Keratinocyte (primary cell): ENCODE measurements around the gene DIP2B. TPM values are rescaled to one million over a fixed set of nuclear protein-coding genes. Genes with fewer than 3 reads are reported as not detected.

Experiments
- DNase-seq: peaks from one replicate; pipeline ENCODE4 v3.0.0-alpha.2; 2011; ENCODE audit warnings: low read depth, missing footprints, low spot score
- FAIRE-seq: peaks from 2 replicates; lab custom pipeline; 2011; peaks lifted over from hg19 to GRCh38; lab: Jason Lieb, UNC
- H2AFZ ChIP-seq: 2 replicates; pipeline ENCODE4 v1.6.0; 2012; ENCODE audit warnings: low read length, control low read depth, inconsistent platforms; ENCODE audit not compliant: control insufficient read depth
- H3K27ac ChIP-seq: 2 replicates; pipeline ENCODE4 v1.5.1; 2011; ENCODE audit warnings: low read length; ENCODE audit not compliant: control insufficient read depth, insufficient read depth
- H3K27me3 ChIP-seq: 3 replicates; pipeline ENCODE4 v1.6.0; 2011; ENCODE audit warnings: low read length; ENCODE audit not compliant: control insufficient read depth, insufficient read depth; ENCODE audit errors: extremely low read depth
- H3K36me3 ChIP-seq, 2 experiments: 2 replicates in 1 of 2; 3 replicates in 1 of 2; pipeline ENCODE4 v1.5.1; 2011; ENCODE audit warnings: low read length in 2 of 2, mild to moderate bottlenecking in 1 of 2; ENCODE audit not compliant: control insufficient read depth in 2 of 2, insufficient read depth in 2 of 2; ENCODE audit errors: extremely low read depth in 1 of 2
- H3K4me1 ChIP-seq: 3 replicates; pipeline ENCODE4 v1.5.1; 2011; ENCODE audit warnings: low read length; ENCODE audit not compliant: control insufficient read depth, insufficient read depth; ENCODE audit errors: extremely low read depth
- H3K4me2 ChIP-seq: 3 replicates; pipeline ENCODE4 v1.6.0; 2011; ENCODE audit warnings: low read depth, low read length; ENCODE audit not compliant: control insufficient read depth, insufficient read depth; ENCODE audit errors: extremely low read depth
- H3K4me3 ChIP-seq, 3 experiments: fragments of 200-600 bp in 1 of 3; sonication (generic) in 1 of 3; 2 replicates in 2 of 3; 3 replicates in 1 of 3; pipeline ENCODE4 v1.5.1; 2011 to 2016; ENCODE audit warnings: low read length in 3 of 3, mild to moderate bottlenecking in 3 of 3, control low read depth in 2 of 3, inconsistent platforms in 1 of 3, low read depth in 1 of 3, mixed read lengths in 1 of 3, mixed run types in 1 of 3, moderate library complexity in 1 of 3; ENCODE audit not compliant: control insufficient read depth in 2 of 3, insufficient read depth in 2 of 3; ENCODE audit errors: extremely low read depth in 1 of 3
- H3K79me2 ChIP-seq: 2 replicates; pipeline ENCODE4 v1.6.0; 2012; ENCODE audit warnings: low read length; ENCODE audit not compliant: control insufficient read depth, insufficient read depth
- H3K9ac ChIP-seq: 3 replicates; pipeline ENCODE4 v1.6.0; 2011; ENCODE audit warnings: low read length; ENCODE audit not compliant: control insufficient read depth, insufficient read depth; ENCODE audit errors: extremely low read depth
- H3K9me1 ChIP-seq: 3 replicates; pipeline ENCODE4 v1.6.0; 2011; ENCODE audit warnings: low read length; ENCODE audit not compliant: control insufficient read depth, insufficient read depth; ENCODE audit errors: extremely low read depth
- H3K9me3 ChIP-seq: 2 replicates; pipeline ENCODE4 v1.5.1; 2012; ENCODE audit warnings: low read depth, low read length; ENCODE audit not compliant: control insufficient read depth
- H4K20me1 ChIP-seq: 3 replicates; pipeline ENCODE4 v1.6.0; 2011; ENCODE audit warnings: low read length; ENCODE audit not compliant: control insufficient read depth, insufficient read depth; ENCODE audit errors: extremely low read depth
- EZH2 ChIP-seq: IDR thresholded peaks from one replicate; pipeline ENCODE4 v1.6.1; 2012; ENCODE audit warnings: inconsistent platforms, mild to moderate bottlenecking, low read length, moderate library complexity
- dilution Hi-C: fragments of 300-500 bp; cut with MboI; formaldehyde crosslinking; loops from one replicate; pipeline ENCODE4 v1.7.0; 2020; ENCODE audit warnings: low sequenced_read_pairs; ENCODE audit not compliant: extremely low pct_ligation_motif_present
- polyA plus RNA-seq, 5 experiments: library from polyadenylated mRNA; depleted of rRNA in 3 of 5; stranded (reverse) in 3 of 5; stranded (forward) in 1 of 5; unstranded in 1 of 5; fragments of >200 nt; gene quantifications; 1 replicate in 1 of 5; 2 replicates in 3 of 5; 3 replicates in 1 of 5; pipeline versions ENCODE4 v1.2.1 to v1.2.3, GENCODE V29; 2011 to 2012; ENCODE audit warnings: missing spikeins in 2 of 5, low read depth in 1 of 5, low replicate concordance in 1 of 5
- TF ChIP-seq, protein P1 (sequence below), 3 experiments: IDR thresholded peaks in 1 of 3; conservative IDR thresholded peaks in 1 of 3; optimal IDR thresholded peaks in 1 of 3; 2 replicates in 2 of 3; 3 replicates in 1 of 3; pipeline versions ENCODE3 to v1.5.1; 2011; ENCODE audit warnings: low read length in 3 of 3, mild to moderate bottlenecking in 3 of 3, moderate library complexity in 2 of 3, control low read depth in 1 of 3, inconsistent platforms in 1 of 3; ENCODE audit not compliant: insufficient read depth in 2 of 3; ENCODE audit errors: extremely low read depth in 1 of 3

DIP2B gene
- polyA plus RNA-seq, 1 donor (not counting 4 experiments of a cell fraction or from before 2014, with no cell fraction given), result 30.2 TPM

DNA sequence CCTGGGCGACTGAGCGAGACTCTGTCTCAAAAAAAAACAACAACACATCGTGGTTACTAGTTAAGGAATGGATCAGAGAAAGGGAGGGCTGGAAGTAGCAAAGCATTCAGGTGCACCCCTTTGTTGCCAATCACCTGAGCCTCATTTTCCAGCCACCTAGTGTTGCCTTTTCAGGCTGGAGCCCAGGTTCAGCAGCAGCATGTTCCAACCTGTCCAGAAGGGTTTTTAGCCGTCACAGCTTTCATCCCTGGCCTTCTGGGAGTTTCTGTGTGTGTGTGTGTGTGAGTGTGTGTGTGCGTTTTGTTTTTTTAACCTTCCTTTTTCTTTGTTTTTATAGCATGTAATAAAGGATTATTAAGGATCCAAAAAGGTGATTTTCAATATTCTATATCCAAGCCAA, 138.0 kb downstream of the DIP2B start:
- dilution Hi-C loops, result no loop called here
- Histone ChIP-seq H3K27me3 (no peaks in the 10 kb centered on the region), H3K79me2 (peaks cover 20% of the 10 kb centered on the region), H3K9ac (no peak overlapping the region), H2AFZ (no peak overlapping the region), H3K9me3 (no peaks in the 10 kb centered on the region), H3K4me1 (peaks cover 33% of the 10 kb centered on the region), H3K9me1 (no peaks in the 10 kb centered on the region), H3K27ac (peak overlapping the region; percentile 54), H4K20me1 (no peaks in the 10 kb centered on the region), H3K36me3 (peaks cover 3% of the 10 kb centered on the region in 2 experiments), H3K4me2 (peak overlapping the region; percentile 50), H3K4me3 (no peak overlapping the region)
- DNase-seq, result peak; percentile 65
- TF ChIP-seq, protein P1, sequence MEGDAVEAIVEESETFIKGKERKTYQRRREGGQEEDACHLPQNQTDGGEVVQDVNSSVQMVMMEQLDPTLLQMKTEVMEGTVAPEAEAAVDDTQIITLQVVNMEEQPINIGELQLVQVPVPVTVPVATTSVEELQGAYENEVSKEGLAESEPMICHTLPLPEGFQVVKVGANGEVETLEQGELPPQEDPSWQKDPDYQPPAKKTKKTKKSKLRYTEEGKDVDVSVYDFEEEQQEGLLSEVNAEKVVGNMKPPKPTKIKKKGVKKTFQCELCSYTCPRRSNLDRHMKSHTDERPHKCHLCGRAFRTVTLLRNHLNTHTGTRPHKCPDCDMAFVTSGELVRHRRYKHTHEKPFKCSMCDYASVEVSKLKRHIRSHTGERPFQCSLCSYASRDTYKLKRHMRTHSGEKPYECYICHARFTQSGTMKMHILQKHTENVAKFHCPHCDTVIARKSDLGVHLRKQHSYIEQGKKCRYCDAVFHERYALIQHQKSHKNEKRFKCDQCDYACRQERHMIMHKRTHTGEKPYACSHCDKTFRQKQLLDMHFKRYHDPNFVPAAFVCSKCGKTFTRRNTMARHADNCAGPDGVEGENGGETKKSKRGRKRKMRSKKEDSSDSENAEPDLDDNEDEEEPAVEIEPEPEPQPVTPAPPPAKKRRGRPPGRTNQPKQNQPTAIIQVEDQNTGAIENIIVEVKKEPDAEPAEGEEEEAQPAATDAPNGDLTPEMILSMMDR (optimal IDR thresholded peaks at IDR 0.05 in 1 of 3, IDR thresholded peaks at IDR 0.05 in 1 of 3, conservative IDR thresholded peaks at IDR 0.05 in 1 of 3; ENCODE audit: extremely low read depth in 1 of 3, insufficient read depth in 2 of 3, low read length in 3 of 3), result peak; percentile 19 to 32 (median 26)
- TF ChIP-seq EZH2, result no peak
- peak; percentile 87 for FAIRE-seq

DNA sequence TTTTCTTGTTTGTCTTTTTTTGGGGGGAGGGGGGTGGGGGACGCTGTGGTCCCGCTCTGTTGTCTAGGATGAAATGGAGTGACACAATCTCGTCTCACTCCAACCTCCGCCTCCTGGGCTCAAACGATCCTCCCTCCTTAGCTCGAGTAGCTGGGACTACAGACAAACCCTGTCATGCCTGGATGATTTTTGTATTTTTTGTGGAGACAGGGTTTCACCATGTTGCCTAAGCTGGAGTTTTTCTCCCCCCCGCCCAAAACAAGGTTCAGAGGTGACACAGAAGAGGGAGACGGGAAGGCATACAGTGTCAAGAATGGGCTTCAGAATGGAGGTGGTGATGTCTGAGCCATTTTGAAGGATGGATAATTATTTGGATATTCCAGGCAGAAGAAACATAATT, 142.2 kb downstream of the DIP2B start:
- H2AFZ ChIP-seq, result no peak overlapping the region
- no peak overlapping the region for H3K4me2 ChIP-seq
- dilution Hi-C loops, result no loop called here
- H3K27me3 ChIP-seq, result no peaks in the 10 kb centered on the region
- H3K79me2 ChIP-seq, result peaks cover 11% of the 10 kb centered on the region
- H3K9me3 ChIP-seq, result no peaks in the 10 kb centered on the region
- H3K9me1 ChIP-seq, result no peaks in the 10 kb centered on the region
- FAIRE-seq (no peak), DNase-seq (no peak)
- H3K4me1 ChIP-seq, result peaks cover 18% of the 10 kb centered on the region
- no peak overlapping the region for H3K4me3 ChIP-seq
- H3K27ac ChIP-seq, result no peak overlapping the region
- no peak for TF ChIP-seq EZH2
- TF ChIP-seq, protein P1 (optimal IDR thresholded peaks at IDR 0.05 in 1 of 3, IDR thresholded peaks at IDR 0.05 in 1 of 3, conservative IDR thresholded peaks at IDR 0.05 in 1 of 3; ENCODE audit: extremely low read depth in 1 of 3, insufficient read depth in 2 of 3, low read length in 3 of 3), result no peak
- H3K36me3 ChIP-seq, result peaks cover 0 to 1% of the 10 kb centered on the region in 2 experiments
- no peaks in the 10 kb centered on the region for H4K20me1 ChIP-seq
- H3K9ac ChIP-seq, result no peak overlapping the region
